ENCODE results near the gene GNE.

- TF ChIP-seq CTCF (IDR thresholded peaks at IDR 0.05): no peak
- TF ChIP-seq ZFX (IDR thresholded peaks at IDR 0.05; ENCODE audit: borderline replicate concordance): no peak
Measured at GRCh38 chr9:36284226-36284625, 26.0 kb upstream of the GNE start.

Data from 22Rv1 (cell line).